ENCODE results near the gene TRAF3IP1.

The TRAF3IP1 gene

GRCh38 chr2:238420878-238421694 lies 100.8 kb downstream of the TRAF3IP1 start:
- no peak for TF ChIP-seq CTCF (IDR thresholded peaks at IDR 0.05; ENCODE audit: borderline replicate concordance, control extremely low read depth, extremely low read depth, insufficient read depth, missing control alignments)
- in situ Hi-C loops (cut with MboI; ENCODE audit: low sequenced_read_pairs, unreplicated experiment), result no loop called here
- DNase-seq (ENCODE audit: low spot score), result no peak

GRCh38 chr2:238421695-238422035 lies 101.3 kb downstream of the TRAF3IP1 start:
- no peak for DNase-seq (ENCODE audit: low spot score)
- TF ChIP-seq CTCF (IDR thresholded peaks at IDR 0.05; ENCODE audit: borderline replicate concordance, control extremely low read depth, extremely low read depth, insufficient read depth, missing control alignments), result no peak
- in situ Hi-C loops (cut with MboI; ENCODE audit: low sequenced_read_pairs, unreplicated experiment), result no loop called here

GRCh38 chr2:238422285-238422684 lies 102.0 kb downstream of the TRAF3IP1 start:
- in situ Hi-C loops (cut with MboI; ENCODE audit: low sequenced_read_pairs, unreplicated experiment), result no loop called here
- DNase-seq (ENCODE audit: low spot score), result no peak
- TF ChIP-seq CTCF (IDR thresholded peaks at IDR 0.05; ENCODE audit: borderline replicate concordance, control extremely low read depth, extremely low read depth, insufficient read depth, missing control alignments), result no peak

GRCh38 chr2:238422940-238423339 lies 102.6 kb downstream of the TRAF3IP1 start:
- in situ Hi-C loops (cut with MboI; ENCODE audit: low sequenced_read_pairs, unreplicated experiment), result no loop called here
- no peak for TF ChIP-seq CTCF (IDR thresholded peaks at IDR 0.05; ENCODE audit: borderline replicate concordance, control extremely low read depth, extremely low read depth, insufficient read depth, missing control alignments)

GRCh38 chr2:238423561-238424312 lies 103.4 kb downstream of the TRAF3IP1 start:
- TF ChIP-seq CTCF (IDR thresholded peaks at IDR 0.05; ENCODE audit: borderline replicate concordance, control extremely low read depth, extremely low read depth, insufficient read depth, missing control alignments), result no peak
- DNase-seq (ENCODE audit: low spot score), result no peak
- in situ Hi-C loops (cut with MboI; ENCODE audit: low sequenced_read_pairs, unreplicated experiment), result no loop called here

More at GRCh38 chr2:238422940-238423339, 102.6 kb downstream of the TRAF3IP1 start:
- DNase-seq (ENCODE audit: low spot score), result no peak

GRCh38 chr2:238424313-238424700 lies 104.0 kb downstream of the TRAF3IP1 start:
- no peak for DNase-seq (ENCODE audit: low spot score)
- no peak for TF ChIP-seq CTCF (IDR thresholded peaks at IDR 0.05; ENCODE audit: borderline replicate concordance, control extremely low read depth, extremely low read depth, insufficient read depth, missing control alignments)

More at GRCh38 chr2:238424313-238424700, 104.0 kb downstream of the TRAF3IP1 start:
- in situ Hi-C loops (cut with MboI; ENCODE audit: low sequenced_read_pairs, unreplicated experiment), result no loop called here
